Stimulated activated CD4-positive, alpha-beta T cell treated with anti-CD3 and anti-CD28 coated beads, Interleukin-2, amount 100 ng/mL, for 24 hours (primary cell): Measurements from ENCODE around the gene ZNF541.

Experiments
- DNase-seq, 2 donors: peaks; one replicate each; pipeline ENCODE4 v3.0.0-alpha.2; 2020

The ZNF541 gene

DNA sequence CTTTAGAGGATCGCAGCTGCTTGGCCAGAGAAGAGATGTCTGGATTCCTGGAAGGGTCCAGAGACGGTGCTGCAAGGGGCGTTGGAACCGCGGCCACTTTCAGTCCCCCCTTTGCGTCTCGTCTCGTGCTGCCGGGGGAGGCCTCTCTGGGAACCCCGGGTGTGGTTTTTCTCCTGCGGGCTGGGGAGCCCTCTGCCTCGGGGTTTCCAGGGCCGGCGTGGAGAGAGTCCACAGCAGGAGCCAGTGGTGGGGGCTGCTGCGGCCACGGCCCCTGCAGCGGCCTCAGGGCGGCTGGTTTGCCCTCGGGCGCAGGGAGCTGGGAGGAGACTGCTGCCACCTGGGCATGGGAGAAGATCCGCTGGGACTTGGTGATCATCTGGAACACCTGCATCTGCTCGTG lies 28.5 kb downstream of the ZNF541 start:
- DNase-seq = no peak

DNA sequence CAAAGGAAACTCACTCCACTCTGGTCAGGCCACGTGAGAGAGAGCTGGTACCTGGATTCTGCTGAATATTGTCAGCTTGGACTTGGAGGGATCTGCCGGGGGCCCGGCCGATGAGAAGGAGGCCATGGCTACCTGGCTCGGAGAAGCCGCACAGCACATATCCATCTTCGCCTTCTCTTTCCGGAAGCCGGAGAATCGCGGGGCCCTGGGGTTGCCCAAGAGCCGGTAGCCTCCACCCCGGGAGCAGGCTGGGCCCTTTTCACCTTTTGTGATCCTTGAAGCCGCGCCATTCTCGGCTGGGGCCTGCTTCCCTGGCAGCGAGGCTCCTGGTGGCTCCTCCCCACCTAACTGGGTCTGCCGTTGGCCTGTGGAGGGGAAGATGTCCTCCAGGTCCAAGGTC lies 28.9 kb downstream of the ZNF541 start:
- no peak for DNase-seq

DNA sequence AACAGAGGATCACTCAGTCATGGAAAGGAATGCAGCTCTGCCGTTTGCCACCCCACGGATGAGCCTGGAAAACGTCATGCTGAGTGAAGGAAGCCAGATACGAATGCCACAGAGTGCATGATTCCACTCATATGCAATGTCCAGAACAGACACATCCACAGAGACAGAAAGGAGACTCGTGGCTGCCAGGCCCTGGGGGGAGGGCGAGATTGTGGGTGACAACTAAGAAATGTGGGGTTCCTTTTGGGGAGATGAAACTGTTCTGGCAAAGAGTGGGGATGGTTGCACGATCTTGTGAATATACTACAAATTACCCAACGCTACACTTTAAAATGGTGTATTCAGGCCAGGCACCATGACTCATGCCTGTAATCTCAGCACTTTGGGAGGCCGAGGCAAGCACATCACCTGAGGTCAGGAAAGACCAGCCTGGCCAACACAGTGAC lies 30.9 kb downstream of the ZNF541 start:
- no peak for DNase-seq

DNA sequence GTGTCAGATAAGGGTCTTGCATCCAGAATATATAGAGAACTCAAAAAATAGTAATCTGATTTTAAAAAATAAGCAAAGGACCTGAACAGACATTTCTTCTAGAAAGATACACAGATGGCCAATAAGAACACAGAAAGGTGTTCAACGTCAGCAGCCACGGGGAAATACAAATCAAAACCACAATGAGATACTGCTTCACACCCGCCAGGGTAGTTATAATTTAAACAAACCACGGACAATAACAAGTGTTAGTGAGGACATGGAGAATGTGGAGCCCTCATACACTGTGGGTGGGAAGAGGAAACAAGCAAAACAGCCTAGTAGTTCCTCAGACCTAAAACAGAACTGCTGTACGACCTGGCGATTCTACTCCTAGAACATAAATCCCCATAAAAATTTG lies 31.4 kb downstream of the ZNF541 start:
- DNase-seq = no peak

DNA sequence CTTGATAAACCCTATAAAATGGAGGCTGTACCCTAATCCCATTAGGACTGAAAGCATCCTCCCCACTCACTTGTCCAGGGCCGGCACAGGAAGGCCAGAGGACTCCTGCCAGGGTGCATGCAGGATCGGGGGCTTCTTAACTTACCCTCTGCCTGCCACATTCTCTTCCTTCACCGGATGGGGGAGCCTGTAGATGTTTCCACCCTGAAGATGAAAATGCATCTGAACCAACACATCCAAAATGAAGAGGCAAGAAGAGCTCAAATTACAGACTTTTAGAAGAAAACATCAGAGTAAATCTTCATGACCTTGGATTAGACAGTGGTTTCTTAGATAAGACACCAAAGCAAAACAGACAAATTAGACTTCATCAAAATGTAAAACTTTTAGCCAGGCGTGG lies 32.2 kb downstream of the ZNF541 start:
- no peak for DNase-seq

DNA sequence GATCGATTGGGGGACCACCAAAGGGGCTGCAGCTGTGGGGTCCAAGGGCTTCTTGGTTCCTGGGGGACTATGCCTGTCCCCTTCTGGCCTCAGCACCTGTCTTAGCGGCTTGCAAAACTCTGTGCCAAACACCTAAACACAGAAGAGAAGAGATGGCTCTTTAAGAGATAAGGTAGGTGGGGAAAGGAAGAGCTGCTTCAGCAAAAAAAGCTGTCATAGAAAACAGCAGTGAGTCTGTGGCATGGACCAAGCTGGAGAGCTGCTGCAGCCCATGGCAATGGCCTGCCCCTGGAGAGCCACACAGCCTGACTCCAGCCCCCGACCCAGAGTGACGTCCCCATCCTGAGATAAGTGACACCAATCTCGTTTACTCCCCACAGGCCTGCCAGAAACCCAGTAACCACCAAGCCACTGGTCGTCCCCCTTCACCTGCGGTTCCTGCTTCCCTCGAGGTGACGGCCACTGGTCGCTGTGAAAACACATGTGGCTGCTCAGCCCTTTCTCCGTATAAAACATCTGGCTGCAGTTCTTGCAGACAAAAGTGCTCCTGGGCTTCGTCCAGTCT lies 33.1 kb downstream of the ZNF541 start:
- no peak for DNase-seq

DNA sequence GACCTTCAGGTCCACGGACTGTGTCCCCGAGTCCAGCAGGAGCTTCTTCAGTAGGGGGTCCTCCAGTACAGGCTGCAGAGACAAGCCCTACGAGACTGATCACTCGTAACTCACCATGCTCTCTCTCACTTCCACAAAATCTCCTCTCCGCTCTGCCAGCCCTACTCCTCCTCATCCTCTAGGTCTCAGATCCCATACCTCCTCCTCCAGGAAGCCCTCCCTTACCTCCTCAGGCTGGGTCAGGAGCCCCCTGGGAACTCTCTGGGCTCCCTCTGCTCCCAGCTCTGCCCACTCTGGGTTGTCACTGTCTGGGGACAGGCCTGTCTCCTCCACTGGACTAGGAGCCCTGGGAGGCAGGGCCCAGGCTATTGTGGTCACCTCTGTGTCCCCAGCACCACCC lies 34.1 kb downstream of the ZNF541 start:
- no peak for DNase-seq

DNA sequence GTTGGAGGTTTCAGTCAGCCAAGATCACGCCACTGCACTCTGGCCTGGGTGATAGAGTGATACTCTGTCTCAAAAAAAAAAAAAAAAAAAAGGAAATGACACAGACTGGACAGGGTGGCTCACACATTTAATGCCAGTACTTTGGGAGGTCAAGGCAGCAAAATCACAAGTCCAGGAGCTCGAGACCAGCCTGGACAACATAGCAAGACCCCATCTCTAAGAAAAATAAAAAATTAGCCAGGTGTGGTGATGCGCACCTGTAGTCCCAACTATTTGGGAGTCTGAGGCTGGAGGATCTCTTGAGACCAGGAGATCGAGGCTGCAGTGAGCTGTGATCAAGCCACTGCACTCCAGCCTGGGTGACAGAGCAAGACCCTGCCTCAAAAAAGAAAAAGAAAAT lies 35.5 kb downstream of the ZNF541 start:
- DNase-seq = no peak

DNA sequence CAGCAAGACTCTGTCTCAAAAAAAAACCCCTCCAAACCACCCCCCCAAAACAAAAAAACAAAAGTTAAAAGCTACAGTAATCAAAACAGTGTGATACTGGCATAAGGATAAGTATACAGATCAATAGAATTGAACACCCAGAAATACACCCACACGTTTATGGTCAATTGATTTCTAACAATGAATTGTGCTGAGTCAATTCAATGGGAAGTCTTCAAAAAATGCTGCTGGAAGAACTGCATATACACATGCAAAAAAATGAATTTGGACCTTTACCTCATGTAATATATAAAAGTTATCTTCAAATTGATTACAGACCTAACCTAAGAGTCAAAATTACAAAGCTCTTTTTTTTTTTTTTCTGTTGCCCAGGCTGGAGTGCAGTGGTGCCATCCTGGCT lies 38.3 kb downstream of the ZNF541 start:
- no peak for DNase-seq

DNA sequence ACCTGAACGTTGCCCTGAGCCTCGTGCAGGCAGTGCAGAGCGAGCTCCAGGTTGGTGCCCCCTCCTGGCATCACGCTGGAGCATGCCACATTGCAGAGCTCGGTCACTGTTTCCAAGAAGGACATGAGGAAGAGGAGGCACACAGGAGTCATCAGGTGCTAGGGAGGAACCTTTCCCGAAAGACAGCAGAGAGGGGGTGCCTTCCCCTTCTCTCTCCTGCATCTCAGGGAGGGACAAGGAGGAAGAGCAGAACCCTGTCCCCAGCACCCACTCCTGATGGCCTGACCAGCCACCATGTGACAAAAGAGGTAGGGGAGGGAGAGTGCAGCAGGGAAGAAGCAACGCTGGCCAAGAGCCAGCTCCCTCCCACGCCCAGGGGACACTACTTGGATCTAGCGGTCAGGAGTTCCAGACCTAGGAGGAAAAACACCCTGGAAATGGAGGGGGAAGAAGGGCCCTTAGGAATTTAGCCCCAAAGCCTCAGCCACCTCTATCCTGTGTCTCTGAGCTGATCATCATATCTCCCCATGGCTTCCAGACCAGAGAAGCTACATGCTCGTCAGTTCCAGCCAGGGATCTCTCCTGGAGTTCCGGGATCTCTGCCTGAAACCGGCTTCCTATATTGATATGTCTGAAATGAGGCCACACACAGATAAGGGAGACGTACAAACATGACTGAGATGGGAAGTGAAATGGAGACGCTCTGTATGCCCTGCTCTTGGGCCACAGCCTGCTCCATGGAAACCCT lies 41.1 kb downstream of the ZNF541 start:
- no peak for DNase-seq

DNA sequence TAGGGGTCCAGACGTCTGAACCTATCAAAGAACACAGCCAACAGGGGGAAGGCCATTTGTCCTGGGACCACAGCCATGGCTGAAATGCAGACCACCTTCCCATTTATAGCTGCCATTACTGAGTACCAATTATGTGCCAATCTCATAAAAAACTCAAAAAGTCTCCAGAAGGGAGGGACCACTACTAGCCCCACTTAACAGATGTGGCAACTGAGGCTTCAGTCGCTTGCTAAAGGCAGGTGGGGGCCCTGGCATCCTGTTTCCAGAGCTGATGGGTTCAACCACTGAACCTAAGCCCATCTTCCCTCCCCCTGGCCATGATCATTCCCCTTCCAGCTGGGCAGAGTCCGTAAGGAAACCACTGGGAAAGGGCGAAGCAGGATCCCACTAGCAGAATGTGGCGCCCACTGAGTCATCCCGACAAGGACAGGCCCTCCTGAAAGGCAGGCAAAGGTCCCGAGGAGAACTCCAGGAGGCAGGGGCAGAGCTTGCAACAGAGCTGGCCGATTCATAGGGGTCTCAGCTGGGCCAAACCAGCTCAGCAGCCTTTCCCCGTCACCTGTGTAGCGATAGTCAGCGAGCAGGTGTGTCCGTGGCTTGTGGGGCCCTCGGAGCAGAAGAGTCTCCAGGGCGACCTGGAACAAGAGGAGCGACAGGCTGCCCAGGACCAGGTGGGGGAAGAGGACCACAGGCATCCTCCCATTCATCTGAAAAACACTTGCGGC lies 43.8 kb downstream of the ZNF541 start:
- no peak for DNase-seq

DNA sequence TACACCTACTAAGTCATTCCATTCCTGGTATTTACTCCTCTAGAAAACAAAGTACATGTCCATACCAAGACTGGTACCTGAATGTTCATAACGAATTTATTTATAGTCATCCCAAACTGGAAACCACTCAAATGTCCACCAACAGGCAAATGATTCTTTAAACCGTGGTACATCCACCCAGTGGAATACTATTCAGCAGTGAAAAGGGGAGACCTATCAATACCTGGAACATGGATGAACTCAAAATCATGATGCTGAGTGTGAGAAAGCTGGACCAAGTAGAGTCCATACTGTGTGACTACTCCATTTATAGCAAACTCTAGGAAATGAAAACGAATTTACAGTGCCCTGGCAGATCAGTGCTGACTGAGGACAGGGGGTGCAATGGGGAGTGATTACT lies 46.1 kb downstream of the ZNF541 start:
- no peak for DNase-seq

DNA sequence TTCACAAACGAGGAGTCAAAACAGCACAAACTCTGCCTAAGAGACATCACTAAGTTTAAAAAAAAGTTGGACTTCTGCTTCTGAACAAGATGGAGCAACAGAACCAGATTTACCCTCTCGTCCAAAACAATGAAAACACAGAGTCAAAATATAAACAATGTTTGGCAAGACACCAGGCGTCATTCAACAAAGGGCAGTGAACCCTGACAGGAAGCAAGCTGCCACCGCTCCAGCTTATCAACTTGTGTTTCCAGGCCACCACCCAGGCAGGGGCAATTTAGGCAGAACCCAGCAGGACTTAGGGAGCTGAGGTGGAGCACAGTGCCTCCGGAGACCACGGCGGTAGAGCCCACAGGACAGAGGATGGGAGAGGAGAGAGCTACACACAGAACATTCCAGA lies 49.5 kb downstream of the ZNF541 start:
- DNase-seq = no peak
